GM12801 (cell line): ENCODE data around the gene RPS19.

Experiments
- CTCF ChIP-seq: IDR thresholded peaks from one replicate; pipeline ENCODE4 v1.5.1; 2011; ENCODE audit warnings: control low read depth; ENCODE audit not compliant: insufficient read length; ENCODE audit errors: extremely low read depth

The RPS19 gene

DNA sequence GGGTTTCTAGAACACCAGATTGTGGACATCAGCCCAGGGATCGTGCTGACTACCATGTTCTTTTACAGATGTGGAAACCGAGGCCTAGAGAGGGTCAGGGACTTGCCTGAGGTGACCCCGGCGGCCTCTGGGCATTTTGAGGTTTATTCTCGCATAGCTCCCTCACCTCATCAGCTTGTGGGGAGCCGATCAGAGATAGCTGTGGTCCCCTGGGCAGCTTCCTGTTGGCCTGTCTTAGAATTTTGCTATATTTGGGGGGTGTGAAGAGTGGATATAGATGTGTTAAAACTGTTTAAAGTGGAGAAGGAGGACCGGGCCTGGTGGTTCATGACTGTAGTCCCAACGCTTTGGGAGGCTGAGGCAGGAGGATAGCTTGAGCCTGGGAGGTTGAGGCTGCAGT lies 29.8 kb downstream of the RPS19 start:
- no peak for TF ChIP-seq CTCF

DNA sequence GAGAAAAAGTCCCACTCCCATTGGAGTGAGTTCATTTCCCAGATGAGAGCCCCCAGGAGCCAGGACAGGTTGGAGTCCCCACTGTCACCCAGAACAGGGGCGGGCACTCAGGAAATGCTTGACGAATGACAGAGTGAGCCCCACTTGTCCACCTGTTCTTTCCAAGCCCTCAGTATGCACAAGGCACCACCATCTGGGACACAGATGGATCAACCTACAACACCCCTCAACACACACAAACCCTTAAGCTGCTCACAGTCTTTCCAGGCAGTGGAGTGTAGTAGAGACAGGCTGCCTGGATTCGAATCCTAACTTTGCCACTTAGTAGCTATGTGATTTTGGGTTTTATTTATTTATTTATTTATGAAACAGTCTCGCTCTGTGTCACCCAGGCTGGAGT lies 30.9 kb downstream of the RPS19 start:
- no peak for TF ChIP-seq CTCF

DNA sequence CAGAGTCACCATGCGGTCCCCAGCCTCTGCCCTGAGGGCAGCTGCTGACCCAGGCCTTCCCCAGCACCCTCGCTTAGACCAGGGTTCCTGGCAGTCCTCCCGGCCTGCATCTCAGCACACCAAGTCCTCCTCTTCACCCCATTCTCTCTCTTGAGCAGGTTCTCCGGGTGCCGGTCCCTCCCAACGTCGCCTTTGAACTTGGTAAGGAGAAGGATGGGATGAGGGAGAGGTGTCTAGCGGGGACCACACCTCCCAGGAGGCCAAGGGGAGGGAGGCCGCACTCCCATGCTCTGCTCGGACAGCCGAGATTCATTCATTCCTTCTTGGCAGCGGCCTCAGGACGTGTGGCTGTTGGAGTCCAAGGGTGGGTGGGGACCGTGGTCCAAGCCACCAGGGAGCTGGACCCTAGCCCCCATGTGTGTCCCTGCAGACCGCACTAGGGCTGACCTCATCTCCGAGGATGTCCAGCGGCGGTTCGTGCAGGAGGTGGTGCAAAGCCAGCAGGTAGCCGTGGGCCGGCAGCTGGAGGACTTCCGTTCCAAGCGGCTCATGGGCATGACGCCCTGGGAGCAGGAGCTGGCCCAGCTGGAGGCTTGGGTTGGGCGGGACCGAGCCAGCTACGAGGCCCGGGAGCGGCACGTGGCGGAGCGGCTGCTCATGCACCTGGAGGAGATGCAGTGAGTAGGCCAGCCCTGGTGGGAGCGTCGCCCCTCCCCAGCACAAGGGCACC lies 32.3 kb downstream of the RPS19 start:
- no peak for TF ChIP-seq CTCF

GRCh38 chr19:41893899-41894298 lies 33.8 kb downstream of the RPS19 start:
- no peak for TF ChIP-seq CTCF

- TF ChIP-seq CTCF, result no peak
Observed at GRCh38 chr19:41894350-41894749, 34.3 kb downstream of the RPS19 start.

DNA sequence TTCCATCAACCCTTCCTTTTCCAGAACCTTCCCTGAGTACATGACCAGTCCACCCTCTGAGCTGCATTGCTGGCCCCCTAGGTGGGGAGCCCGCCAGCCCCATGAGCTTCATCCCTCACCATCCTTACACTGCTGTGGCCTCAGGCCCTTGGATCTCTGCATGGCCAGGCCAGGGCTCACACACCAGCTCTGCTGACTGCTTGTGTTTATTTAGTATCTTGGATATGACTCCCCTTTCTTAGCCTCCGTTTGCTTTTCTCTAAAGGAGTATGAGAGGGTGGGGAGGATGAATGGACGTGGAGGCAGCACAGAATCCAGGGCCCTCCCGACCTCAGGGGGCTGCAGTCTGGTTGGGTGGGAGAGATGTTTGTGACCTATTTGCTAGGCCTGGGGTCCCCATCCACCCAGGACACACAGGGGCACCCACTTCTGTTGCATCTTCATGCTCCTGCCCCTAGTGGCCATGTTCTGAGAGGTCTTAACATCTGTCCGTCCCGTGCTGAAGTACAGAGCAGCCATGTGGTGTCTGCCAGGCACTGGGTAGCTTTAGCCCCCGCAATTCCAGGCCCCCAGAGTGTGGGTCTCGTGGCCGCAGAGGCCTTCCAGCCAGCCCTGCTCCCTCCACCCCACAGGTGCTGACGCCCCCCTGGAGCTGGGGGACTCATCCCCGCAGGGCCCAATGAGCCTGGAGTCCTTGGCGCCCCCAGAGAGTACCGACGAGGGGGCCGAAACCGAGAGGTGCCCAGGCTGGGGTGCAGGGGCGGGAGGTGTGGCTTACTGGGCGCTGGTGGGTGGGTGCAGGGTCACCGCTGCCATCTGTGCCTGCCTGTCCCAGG lies 35.9 kb downstream of the RPS19 start:
- TF ChIP-seq CTCF, result no peak

- TF ChIP-seq CTCF, result no peak
Observed at GRCh38 chr19:41896581-41896942, 36.5 kb downstream of the RPS19 start.
